ENCODE results near the gene EREG.

EREG gene

DNA sequence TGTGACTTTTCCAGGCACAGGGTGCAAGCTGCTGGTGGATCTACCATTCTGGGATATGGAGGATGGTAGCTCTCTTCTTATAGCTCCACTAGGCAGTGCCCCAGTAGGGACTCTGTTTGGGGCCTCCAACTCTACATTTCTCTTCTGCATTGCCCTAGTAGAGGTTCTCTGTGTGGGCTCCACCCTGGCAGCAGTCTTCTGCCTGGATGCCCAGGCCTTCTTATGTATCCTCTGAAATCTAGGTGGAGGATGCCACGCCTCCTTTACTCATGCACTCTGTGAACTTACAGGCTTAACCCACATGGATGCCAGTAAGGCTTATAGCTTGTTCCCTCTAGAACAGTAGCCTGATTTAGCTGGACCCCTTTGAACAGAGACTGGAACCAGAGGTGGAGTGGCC lies 20.9 kb upstream of the EREG start:
- no peak for DNase-seq (ENCODE audit: low spot score)

- no peak for DNase-seq (ENCODE audit: low spot score)
Observed at GRCh38 chr4:74353858-74354257, 11.1 kb upstream of the EREG start.

DNA sequence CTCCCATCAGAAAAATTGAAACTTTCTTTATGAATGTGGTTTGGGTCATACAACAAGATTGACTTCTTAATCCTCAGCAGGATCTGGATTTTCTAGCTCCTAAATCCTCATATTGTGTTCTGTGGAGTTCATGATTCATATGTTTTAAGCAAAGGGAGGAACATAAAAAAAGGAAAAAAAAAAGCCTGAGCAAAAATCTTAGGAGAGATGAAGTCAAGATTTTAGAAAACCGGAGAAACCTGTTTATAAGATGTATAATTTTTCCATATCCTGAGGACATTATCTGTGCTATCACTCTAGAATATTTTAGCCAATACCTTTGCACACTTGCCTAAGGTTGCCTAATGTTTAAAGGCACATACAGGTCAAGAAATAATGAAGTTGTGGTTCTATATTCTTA lies 7.0 kb upstream of the EREG start:
- DNase-seq (ENCODE audit: low spot score) = no peak

DNA sequence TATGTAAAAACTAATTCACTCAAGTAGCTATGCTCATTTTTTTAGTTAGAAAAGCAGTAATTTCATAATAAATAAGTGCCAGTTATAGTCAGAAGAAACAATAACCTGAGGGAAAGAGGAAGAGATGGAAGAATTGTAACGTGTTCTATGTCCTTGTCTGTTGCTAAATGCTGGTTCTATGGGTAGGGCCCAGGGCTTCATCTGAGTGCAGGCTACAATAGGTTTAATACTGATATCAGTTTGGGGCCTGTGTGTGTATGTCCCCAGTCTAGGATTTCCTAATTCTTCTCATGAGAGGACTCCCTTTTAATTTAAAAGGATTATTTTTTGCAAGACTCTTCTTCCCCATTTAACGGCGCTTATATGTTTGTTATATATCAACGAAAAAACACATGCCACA lies 3.3 kb upstream of the EREG start:
- no peak for DNase-seq (ENCODE audit: low spot score)

DNA sequence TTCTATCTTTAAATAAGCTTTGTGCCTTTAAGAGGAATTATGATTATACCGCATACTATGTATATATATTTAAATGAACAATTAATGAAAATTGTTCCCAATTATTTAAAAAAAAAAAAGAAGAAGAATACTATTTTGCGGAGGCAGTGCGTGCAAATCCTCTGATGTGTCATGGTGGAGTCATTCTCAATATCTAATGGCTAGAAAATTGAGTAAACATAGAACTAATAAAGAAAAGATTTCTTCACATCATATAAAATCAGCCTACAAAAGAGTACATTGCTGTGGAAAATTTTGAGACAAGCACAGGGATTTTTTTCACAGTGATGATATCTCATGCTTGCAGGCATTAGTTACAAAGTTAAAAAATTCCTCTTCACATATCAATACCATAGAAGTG lies 2.6 kb upstream of the EREG start:
- no peak for DNase-seq (ENCODE audit: low spot score)

DNA sequence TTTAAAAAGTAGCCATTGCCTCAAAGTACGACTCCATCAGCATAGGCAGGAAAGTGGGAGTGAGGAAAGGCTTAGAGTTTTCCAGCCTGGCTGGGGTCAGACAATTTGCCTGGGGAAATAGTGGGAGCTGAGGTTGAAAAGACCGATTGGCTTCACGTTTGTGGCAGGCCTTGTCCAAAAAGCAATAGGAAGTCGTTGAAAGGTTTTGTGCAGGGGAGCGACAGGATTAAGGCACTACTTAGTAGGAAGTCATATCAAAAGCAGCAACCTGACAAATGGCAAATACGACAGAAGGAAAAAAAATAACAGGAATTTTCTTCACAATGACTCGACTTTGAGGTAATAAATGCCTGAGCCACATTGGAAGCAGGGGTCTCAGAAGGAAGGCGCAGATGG lies 691 bp upstream of the EREG start:
- DNase-seq (ENCODE audit: low spot score) = no peak

DNA sequence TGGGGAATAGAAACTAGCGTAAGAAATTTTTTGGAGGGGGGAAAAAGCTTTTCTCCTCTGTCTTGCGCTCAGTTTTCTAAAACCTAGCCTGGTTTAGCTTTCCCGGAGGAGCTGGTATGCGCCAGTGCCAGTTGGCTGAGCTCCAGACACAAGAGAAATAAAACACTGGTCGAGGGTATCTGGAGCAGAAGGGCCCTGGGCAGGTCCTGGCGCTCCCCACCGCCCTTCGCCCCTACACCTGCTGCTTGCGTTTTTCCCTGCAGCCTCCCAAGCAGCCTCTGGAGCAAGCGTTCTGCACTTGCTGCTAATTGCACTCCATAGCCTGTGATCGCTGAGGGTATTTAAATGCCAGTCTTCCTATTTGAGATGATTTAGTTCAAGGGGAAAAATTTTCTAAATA lies 816 bp downstream of the EREG start:
- peak; percentile 5 for DNase-seq (ENCODE audit: low spot score)

- DNase-seq (ENCODE audit: low spot score) = no peak
Observed at GRCh38 chr4:74366367-74366911, 1.5 kb downstream of the EREG start.

- no peak for DNase-seq (ENCODE audit: low spot score)
Observed at GRCh38 chr4:74367656-74368290, 2.8 kb downstream of the EREG start.

- no peak for DNase-seq (ENCODE audit: low spot score)
Observed at GRCh38 chr4:74368596-74368995, 3.7 kb downstream of the EREG start.

- DNase-seq (ENCODE audit: low spot score) = no peak
Observed at GRCh38 chr4:74369855-74370254, 4.9 kb downstream of the EREG start.

GRCh38 chr4:74370912-74371311 lies 6.0 kb downstream of the EREG start:
- DNase-seq (ENCODE audit: low spot score) = peak; percentile 43

GRCh38 chr4:74374128-74374527 lies 9.2 kb downstream of the EREG start:
- no peak for DNase-seq (ENCODE audit: low spot score)

DNA sequence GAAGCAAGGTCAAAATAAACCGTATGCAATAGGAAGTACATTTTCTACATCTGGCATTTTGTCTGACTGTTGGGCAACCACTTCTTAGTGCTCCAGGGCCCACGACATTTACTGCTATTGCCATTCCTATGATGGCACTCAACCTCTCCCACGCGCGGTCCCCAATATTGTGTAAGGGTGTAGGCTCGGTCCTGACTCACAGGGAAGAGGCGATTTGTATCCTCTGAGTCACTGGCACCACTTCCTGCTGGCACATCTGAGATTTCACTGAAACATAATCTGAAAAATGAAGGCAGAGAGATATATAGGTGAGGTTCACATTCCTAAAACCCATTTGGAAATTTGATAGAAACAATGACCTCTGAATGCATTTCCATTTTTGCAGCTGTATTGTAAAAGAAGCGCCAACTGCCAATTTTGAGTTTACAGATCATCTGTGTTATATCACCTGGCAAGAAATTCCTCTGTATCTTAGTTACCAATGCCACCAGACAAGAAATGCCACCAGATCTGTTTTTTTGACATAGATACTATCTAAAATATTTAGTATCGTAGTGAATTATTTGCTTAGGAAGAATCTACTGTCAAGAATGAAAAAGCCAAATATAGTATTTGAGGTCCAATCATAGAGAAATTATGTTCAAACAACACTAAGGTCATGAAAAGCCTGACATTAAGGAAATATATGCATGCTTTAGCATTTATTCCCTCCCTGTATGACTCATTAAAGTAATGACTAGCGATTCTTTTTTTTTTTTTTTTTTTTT lies 9.8 kb downstream of the EREG start:
- no peak for DNase-seq (ENCODE audit: low spot score)

DNA sequence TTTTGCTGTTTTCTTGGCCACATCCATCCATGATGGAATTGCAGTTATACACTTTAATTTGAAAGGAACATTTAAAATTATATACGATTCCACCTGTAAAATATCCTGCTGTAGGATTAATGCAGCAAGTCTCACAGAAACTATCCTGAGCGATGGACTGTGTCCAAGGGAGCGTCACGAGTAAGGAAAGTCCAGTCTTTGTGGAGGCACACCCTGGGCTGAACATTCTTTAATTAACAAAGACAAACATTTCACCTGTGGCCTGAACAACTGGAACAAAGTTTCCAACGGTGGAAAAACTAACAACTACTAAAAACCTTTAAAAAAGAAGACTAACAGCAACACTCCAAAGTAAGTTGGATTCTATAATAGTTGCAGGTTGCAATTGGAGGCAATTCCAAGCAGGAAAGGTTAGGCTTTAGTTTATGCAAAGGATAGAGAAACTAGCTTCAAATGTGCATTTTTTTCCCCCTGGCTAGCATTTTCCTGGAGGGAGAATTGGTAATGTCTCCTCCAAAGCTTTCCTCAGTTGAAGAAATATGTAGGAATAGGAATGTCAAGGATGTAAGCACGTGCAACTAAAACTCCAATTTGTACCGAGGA lies 11.0 kb downstream of the EREG start:
- DNase-seq (ENCODE audit: low spot score) = no peak

DNA sequence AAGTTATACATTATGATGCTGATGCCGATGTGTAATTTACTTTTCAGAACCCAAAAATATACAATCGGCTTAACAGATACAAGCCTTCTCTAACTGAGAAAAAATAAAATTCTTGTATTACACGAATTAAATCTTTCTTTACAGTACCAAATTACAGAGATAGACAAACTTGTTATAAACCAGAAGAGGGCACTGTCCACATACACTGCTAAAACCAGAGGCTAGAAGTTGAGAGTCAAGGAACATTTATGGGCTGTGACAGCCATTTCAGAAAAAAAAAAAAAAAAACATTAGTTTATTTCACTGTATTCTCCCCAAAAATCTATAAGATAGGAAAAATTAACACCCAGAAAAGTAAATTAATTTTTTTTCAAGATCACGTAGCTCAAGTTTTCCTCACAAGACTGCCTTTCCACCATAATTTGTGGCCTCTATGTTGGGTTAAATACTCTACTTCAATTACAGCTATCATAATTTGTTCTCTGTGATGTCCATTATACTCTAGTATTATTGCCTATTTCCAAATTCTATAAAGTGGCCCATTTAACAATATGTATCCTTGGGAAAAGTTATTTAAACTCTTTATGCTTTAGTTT lies 12.0 kb downstream of the EREG start:
- DNase-seq (ENCODE audit: low spot score) = peak; percentile 51

GRCh38 chr4:74377714-74378113 lies 12.8 kb downstream of the EREG start:
- DNase-seq (ENCODE audit: low spot score) = no peak

DNA sequence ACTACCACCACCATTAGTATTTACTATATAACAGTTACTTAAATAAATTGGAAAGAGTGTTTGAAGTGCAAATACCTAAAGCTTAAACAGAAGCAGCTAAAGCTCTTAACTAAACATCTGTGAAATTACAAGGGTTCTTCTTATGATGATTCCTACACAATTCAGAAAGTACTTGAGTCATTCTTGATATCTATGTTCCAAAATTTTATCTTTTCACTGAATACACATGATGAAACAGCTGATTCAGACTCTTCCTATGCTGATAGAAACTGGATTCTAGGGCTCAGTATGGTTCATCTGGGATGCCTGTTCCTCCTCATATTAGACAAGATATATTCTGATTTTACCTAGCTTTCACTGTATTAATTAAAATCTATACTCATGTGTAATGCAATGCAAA lies 13.6 kb downstream of the EREG start:
- no peak for DNase-seq (ENCODE audit: low spot score)

DNA sequence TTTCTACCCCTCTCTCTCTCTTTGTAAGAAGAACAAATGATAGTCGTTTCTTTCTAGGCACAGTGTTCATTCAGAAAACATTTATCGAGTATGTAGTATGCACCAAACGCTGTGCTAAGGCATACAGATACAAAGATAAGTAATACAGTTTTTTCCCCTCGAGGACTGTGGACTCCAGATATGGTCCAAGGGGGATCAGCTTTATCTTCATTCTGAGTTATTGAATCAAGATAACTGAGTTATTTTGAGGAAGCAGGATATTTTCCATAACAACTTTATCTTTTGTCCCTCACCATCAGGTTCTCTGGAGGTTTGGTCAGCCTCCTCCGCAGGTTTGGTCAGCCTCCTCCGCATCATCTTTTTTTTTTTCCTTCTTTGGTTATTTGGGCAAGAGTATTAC lies 15.0 kb downstream of the EREG start:
- DNase-seq (ENCODE audit: low spot score) = no peak

DNA sequence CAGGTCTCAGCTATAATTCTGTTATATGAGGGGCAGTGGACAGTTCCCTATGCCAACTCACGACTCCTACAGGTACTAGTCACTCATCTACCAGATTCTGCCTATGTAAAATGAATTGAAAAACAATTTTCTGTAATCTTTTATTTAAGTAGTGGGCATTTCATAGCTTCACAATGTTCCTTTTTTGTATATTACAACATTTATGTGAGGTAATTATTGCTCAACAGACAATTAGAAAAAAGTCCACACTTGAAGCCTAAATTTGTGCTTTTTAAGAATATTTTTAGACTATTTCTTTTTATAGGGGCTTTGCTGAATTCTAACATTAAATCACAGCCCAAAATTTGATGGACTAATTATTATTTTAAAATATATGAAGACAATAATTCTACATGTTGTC lies 20.4 kb downstream of the EREG start:
- DNase-seq (ENCODE audit: low spot score) = no peak

GRCh38 chr4:74386159-74386558 lies 21.2 kb downstream of the EREG start:
- DNase-seq (ENCODE audit: low spot score) = no peak

DNA sequence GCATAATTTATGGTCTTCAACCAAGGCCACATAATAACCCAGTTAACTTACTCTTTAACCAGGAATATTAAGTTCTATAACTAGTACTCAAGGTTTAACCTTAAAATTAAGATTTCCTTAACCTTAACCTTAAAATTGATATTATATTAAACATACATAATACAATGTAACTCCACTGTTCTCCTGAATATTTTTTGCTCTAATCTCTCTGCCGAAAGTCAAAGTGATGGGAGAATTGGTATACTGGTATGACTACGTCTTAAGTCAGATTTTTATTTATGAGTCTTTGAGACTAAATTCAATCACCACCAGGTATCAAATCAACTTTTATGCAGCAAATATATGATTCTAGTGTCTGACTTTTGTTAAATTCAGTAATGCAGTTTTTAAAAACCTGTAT lies 22.8 kb downstream of the EREG start:
- no peak for DNase-seq (ENCODE audit: low spot score)

DNA sequence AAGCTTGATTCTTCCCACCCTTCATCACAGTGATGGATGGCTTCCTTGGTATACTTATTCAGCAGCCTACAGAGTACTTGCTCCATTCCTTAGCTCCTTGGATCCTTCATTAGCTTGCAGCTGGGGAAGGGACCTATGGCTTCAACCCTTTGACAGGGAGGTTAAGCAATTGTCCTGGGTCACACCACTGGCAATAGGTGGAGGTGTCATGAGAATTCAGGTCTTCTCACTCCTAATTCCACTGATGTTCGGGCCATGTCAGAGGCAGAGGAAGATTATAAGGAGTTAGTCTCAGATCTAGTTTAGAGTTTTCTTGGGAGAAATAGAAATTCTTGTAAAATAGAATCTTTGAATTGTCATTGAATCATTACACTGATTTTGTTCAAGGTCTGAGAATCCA lies 24.5 kb downstream of the EREG start:
- no peak for DNase-seq (ENCODE audit: low spot score)

Data from Ammon's horn (tissue), 1 donor.